MM.1S (cell line): ENCODE measurements around the gene KRTAP5-9.

Source experiments
- CTCF ChIP-seq: fragments of 300-600 bp; sonication (generic); IDR thresholded peaks from 2 replicates; pipeline ENCODE4 v1.5.1; 2016; ENCODE audit warnings: antibody characterized with exemption, low read length, mixed read lengths
- EZH2phosphoT487 ChIP-seq: fragments of 300-600 bp; sonication (generic); IDR thresholded peaks from 2 replicates; pipeline ENCODE4 v1.6.1; 2018; ENCODE audit warnings: antibody characterized with exemption, low read length

GRCh38 chr11:71502026-71502425 is 46.2 kb upstream of the KRTAP5-9 start:
- TF ChIP-seq CTCF = no peak
- TF ChIP-seq EZH2phosphoT487 = no peak
